HL-60 (cell line): ENCODE measurements around the gene GPC3.

Experiments
- CTCF ChIP-seq: IDR thresholded peaks from one replicate; pipeline ENCODE4 v1.5.1; 2011; ENCODE audit warnings: low read length, control low read depth, inconsistent platforms; ENCODE audit not compliant: insufficient read depth
- POLR2AphosphoS5 ChIP-seq: IDR thresholded peaks from 2 replicates; pipeline ENCODE4 v1.6.1; 2012; ENCODE audit warnings: low read depth

DNA sequence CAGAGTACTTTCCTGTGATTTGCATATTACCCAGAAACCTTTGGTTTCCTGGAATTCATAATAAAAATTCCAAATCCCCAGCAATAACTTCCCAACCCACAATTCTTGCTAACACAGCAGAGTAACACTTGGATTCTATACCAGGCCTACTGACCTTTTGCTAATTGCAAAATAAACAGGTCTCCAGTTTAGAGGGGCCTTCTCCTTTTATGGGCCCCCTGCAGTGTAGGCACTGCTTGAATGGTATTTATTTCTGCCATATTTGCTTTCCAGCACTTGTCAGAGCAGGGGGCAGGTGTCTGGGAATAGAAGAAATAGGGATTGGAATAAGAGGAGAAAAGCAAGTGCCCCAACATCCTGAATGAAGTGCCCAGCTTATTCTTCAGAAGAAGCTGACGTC lies 25.3 kb upstream of the GPC3 start:
- TF ChIP-seq CTCF (no peak), POLR2AphosphoS5 (no peak)
